OCI-LY7 (cell line): ENCODE results near the gene GOSR2.

Experiments
- CTCF ChIP-seq: fragments of 200-600 bp; sonication (generic); conservative IDR thresholded peaks from 2 replicates; pipeline ENCODE4 v1.5.1; 2014; ENCODE audit warnings: mild to moderate bottlenecking, antibody characterized with exemption, low read length, moderate library complexity, mixed read lengths
- EZH2phosphoT487 ChIP-seq: fragments of 200-600 bp; sonication (generic); IDR thresholded peaks from 2 replicates; pipeline ENCODE4 v1.6.1; 2018; ENCODE audit warnings: low read depth, borderline replicate concordance, mild to moderate bottlenecking, mixed run types, antibody characterized with exemption, low read length, moderate library complexity, mixed read lengths

- TF ChIP-seq EZH2phosphoT487 (no peak), CTCF (no peak)
Measured at GRCh38 chr17:46975287-46975686, 52.3 kb downstream of the GOSR2 start.
